Thoracic aorta (tissue), 2 donors: ENCODE measurements around the gene CDH22. TPM values are rescaled to one million over a fixed set of nuclear protein-coding genes. Genes with fewer than 3 reads are reported as not detected.

Source experiments
- ATAC-seq: fragments of 150-250 bp; one replicate; pipeline ENCODE4 v1.8.0; 2017; ENCODE audit warnings: low read depth; ENCODE audit not compliant: insufficient number of reproducible peaks, low FRiP score
- DNase-seq: peaks from one replicate; pipeline ENCODE4 v3.0.0-alpha.2; 2020; ENCODE audit warnings: low spot score
- H3K27ac ChIP-seq, 2 donors: fragments of 200-600 bp; sonication (generic); 1 replicate in 1 of 2; 2 replicates in 1 of 2; pipeline ENCODE4 v1.5.1; 2016; ENCODE audit warnings: mild to moderate bottlenecking in 2 of 2, moderate library complexity in 2 of 2
- H3K27me3 ChIP-seq: fragments of 200-600 bp; sonication (generic); replicated peaks from 2 replicates; pipeline ENCODE4 v1.6.0; 2016; ENCODE audit warnings: mild to moderate bottlenecking; ENCODE audit not compliant: insufficient read depth
- H3K36me3 ChIP-seq: fragments of 200-600 bp; sonication (generic); one replicate; pipeline ENCODE4 v1.5.1; 2016
- H3K4me1 ChIP-seq, 2 donors: fragments of 200-600 bp; sonication (generic); 1 replicate in 1 of 2; 2 replicates in 1 of 2; pipeline versions ENCODE4 v1.5.1 to v1.6.0; 2016; ENCODE audit warnings: low read depth in 2 of 2, mild to moderate bottlenecking in 1 of 2; ENCODE audit not compliant: control insufficient read depth in 1 of 2
- H3K4me3 ChIP-seq: fragments of 200-600 bp; sonication (generic); 2 replicates; pipeline ENCODE4 v1.5.1; 2016; ENCODE audit warnings: mild to moderate bottlenecking
- H3K9me3 ChIP-seq: fragments of 200-600 bp; sonication (generic); 2 replicates; pipeline ENCODE4 v1.5.1; 2016
- CTCF ChIP-seq: fragments of 200-600 bp; sonication (generic); IDR thresholded peaks from one replicate; pipeline ENCODE4 v1.5.1; 2019; ENCODE audit warnings: antibody characterized with exemption
- total RNA-seq, 2 donors: library from RNA; depleted of rRNA; stranded (reverse); fragments of >200 nt; gene quantifications; one replicate each; pipeline versions ENCODE4 v1.1.0 to v1.2.3, GENCODE V29; 2016

CDH22 gene
- total RNA-seq, 2 donors from 2014 or later, result not detected

GRCh38 chr20:46354920-46355654 is 46.8 kb upstream of the CDH22 start:
- TF ChIP-seq CTCF, result no peak
- no peaks in the 10 kb centered on the region for H3K9me3 ChIP-seq
- H3K4me1 ChIP-seq, result peaks cover 11 to 28% of the 10 kb centered on the region in 2 donors
- H3K4me3 ChIP-seq, result no peak overlapping the region
- H3K27ac ChIP-seq, result no peak overlapping the region
- ATAC-seq, result no peak
- H3K27me3 ChIP-seq, result no peaks in the 10 kb centered on the region
- H3K36me3 ChIP-seq, result peaks cover 12% of the 10 kb centered on the region
- DNase-seq, result no peak

GRCh38 chr20:46354207-46354555 is 45.9 kb upstream of the CDH22 start:
- H3K4me1 ChIP-seq, result peaks cover 11 to 19% of the 10 kb centered on the region in 2 donors
- no peak for TF ChIP-seq CTCF

GRCh38 chr20:46353500-46354206 is 45.4 kb upstream of the CDH22 start:
- no peak for DNase-seq
- no peak overlapping the region for H3K27ac ChIP-seq
- TF ChIP-seq CTCF, result no peak
- peaks cover 11 to 20% of the 10 kb centered on the region in 2 donors for H3K4me1 ChIP-seq
- no peak for ATAC-seq
- H3K4me3 ChIP-seq, result no peak overlapping the region
- H3K36me3 ChIP-seq, result peaks cover 17% of the 10 kb centered on the region
- no peaks in the 10 kb centered on the region for H3K27me3 ChIP-seq
- H3K9me3 ChIP-seq, result no peaks in the 10 kb centered on the region

More at GRCh38 chr20:46354207-46354555, 45.9 kb upstream of the CDH22 start:
- DNase-seq (no peak), ATAC-seq (no peak)
- H3K27ac ChIP-seq, result no peak overlapping the region
- no peak overlapping the region for H3K4me3 ChIP-seq
- H3K9me3 ChIP-seq, result no peaks in the 10 kb centered on the region
- peaks cover 15% of the 10 kb centered on the region for H3K36me3 ChIP-seq
- H3K27me3 ChIP-seq, result no peaks in the 10 kb centered on the region

GRCh38 chr20:46352370-46352938 is 44.2 kb upstream of the CDH22 start:
- Histone ChIP-seq H3K36me3 (peaks cover 17% of the 10 kb centered on the region), H3K9me3 (no peaks in the 10 kb centered on the region), H3K4me1 (peaks cover 11 to 24% of the 10 kb centered on the region in 2 donors), H3K27ac (no peak overlapping the region), H3K27me3 (no peaks in the 10 kb centered on the region), H3K4me3 (no peak overlapping the region)
- DNase-seq, result no peak
- ATAC-seq, result no peak
- TF ChIP-seq CTCF, result no peak

- no peak for ATAC-seq
Observed at GRCh38 chr20:46351357-46352058, 43.2 kb upstream of the CDH22 start.

More at GRCh38 chr20:46351357-46352058, 43.2 kb upstream of the CDH22 start:
- Histone ChIP-seq H3K27ac (no peak overlapping the region), H3K27me3 (no peaks in the 10 kb centered on the region), H3K9me3 (no peaks in the 10 kb centered on the region), H3K4me3 (no peak overlapping the region), H3K36me3 (peaks cover 17% of the 10 kb centered on the region), H3K4me1 (peaks cover 3 to 14% of the 10 kb centered on the region in 2 donors)
- TF ChIP-seq CTCF, result no peak
- DNase-seq, result no peak
